ENCODE measurements around the gene ELAC2. TPM values are rescaled to one million over a fixed set of nuclear protein-coding genes. Genes with fewer than 3 reads are reported as not detected.

Gene ELAC2
- total RNA-seq, 1 experiment from 2014 or later: 84.5 TPM

GRCh38 chr17:13008461-13008860 lies 9.4 kb downstream of the ELAC2 start (continued):
- TF ChIP-seq ZBTB33 (IDR thresholded peaks at IDR 0.05; ENCODE audit: extremely low read depth, insufficient replicate concordance, low read length): no peak
- no peak for TF ChIP-seq FOSL1 (IDR thresholded peaks at IDR 0.05; ENCODE audit: low read depth)
- TF ChIP-seq POLR2AphosphoS5 (IDR thresholded peaks at IDR 0.05; ENCODE audit: low read depth, low read length): no peak
- TF ChIP-seq JUND (IDR thresholded peaks at IDR 0.05): no peak
- no peak for TF ChIP-seq SRF (IDR thresholded peaks at IDR 0.05; ENCODE audit: low read depth)
- no peak for TF ChIP-seq POLR2A (IDR thresholded peaks at IDR 0.05; ENCODE audit: borderline replicate concordance, extremely low read depth, insufficient read depth, insufficient read length)

GRCh38 chr17:13005530-13005929 lies 12.3 kb downstream of the ELAC2 start:
- Histone ChIP-seq H3K36me3 (ENCODE audit: control insufficient read depth in 1 of 2, insufficient read depth in 2 of 2, low read length in 2 of 2) (peaks cover 46 to 61% of the 10 kb centered on the region in 2 experiments), H3K9me3 (ENCODE audit: control insufficient read depth in 1 of 2, insufficient read depth in 1 of 2, low read depth in 1 of 2, low read length in 2 of 2) (no peaks in the 10 kb centered on the region), H3K4me2 (ENCODE audit: low read length) (no peak overlapping the region)

More at GRCh38 chr17:13005530-13005929, 12.3 kb downstream of the ELAC2 start:
- H3K27me3 ChIP-seq (ENCODE audit: insufficient read depth, low read length): no peaks in the 10 kb centered on the region
- ATAC-seq (no peak), DNase-seq (ENCODE audit: low read depth, low spot score) (no peak)
- H3K9ac ChIP-seq (ENCODE audit: low read length): no peak overlapping the region
- ChIA-PET POLR2A (interaction anchor here (1.2 kb wide), 1 partner anchor 13 kb away, joined by 6 read pairs; the partner anchor contains the start of gene ELAC2), RAD21 (ENCODE audit: low non-redundant PET in 1 of 2, low total read pairs in 2 of 2, uncharacterized antibody in 2 of 2, unreplicated experiment in 2 of 2) (no interaction called here), CTCF (no interaction called here)
- BruUV-seq (replicated peaks): no TSS peak
- H3K9me2 ChIP-seq (ENCODE audit: insufficient read depth): no peaks in the 10 kb centered on the region
- H2AFZ ChIP-seq (ENCODE audit: low read depth, low read length, poor library complexity, severe bottlenecking): no peak overlapping the region
- no peak overlapping the region for H3K27ac ChIP-seq (ENCODE audit: low read depth, low read length)
- no peak overlapping the region for H3K4me3 ChIP-seq (replicated peaks in 1 of 2; ENCODE audit: low read depth in 1 of 2, low read length in 2 of 2)
- intact Hi-C loops (cut with micrococcal nuclease): no loop called here
- peaks cover 15% of the 10 kb centered on the region; the same call in 1 of the 2 replicates for H3K79me2 ChIP-seq (ENCODE audit: insufficient read depth, low read length)
- TF ChIP-seq ZBTB33 (IDR thresholded peaks at IDR 0.05; ENCODE audit: extremely low read depth, insufficient replicate concordance, low read length) (no peak), EGR1 (IDR thresholded peaks at IDR 0.05; ENCODE audit: low read depth) (no peak), RAD21 (IDR thresholded peaks at IDR 0.05; ENCODE audit: low read depth) (no peak), MAX (IDR thresholded peaks at IDR 0.05) (no peak), REST (IDR thresholded peaks at IDR 0.05; ENCODE audit: low read depth) (no peak), YY1 (IDR thresholded peaks at IDR 0.05; ENCODE audit: extremely low read depth, insufficient replicate concordance, low read depth, low read length) (no peak), JUND (IDR thresholded peaks at IDR 0.05) (no peak), ZNF274 (IDR thresholded peaks at IDR 0.05; ENCODE audit: low read depth, low read length) (no peak), POLR2AphosphoS5 (IDR thresholded peaks at IDR 0.05; ENCODE audit: low read depth, low read length) (no peak), SP1 (IDR thresholded peaks at IDR 0.05; ENCODE audit: low read depth) (no peak), POLR2A (IDR thresholded peaks at IDR 0.05; ENCODE audit: borderline replicate concordance, extremely low read depth, insufficient read depth, insufficient read length) (no peak), CEBPB (IDR thresholded peaks at IDR 0.05; ENCODE audit: low read depth) (no peak), FOSL1 (IDR thresholded peaks at IDR 0.05; ENCODE audit: low read depth) (no peak)
- H4K20me1 ChIP-seq (ENCODE audit: insufficient read depth): peaks cover 5% of the 10 kb centered on the region; the same call in 1 of the 2 replicates
- no peaks in the 10 kb centered on the region for H3K4me1 ChIP-seq (ENCODE audit: control insufficient read depth in 1 of 2, insufficient read depth in 2 of 2, low read length in 2 of 2)

All from HCT116 (cell line).